ENCODE data around the gene OR2F2.

OR2F2 gene

GRCh38 chr7:143914938-143915652, 19.9 kb upstream of the OR2F2 start:
- no peak for DNase-seq (ENCODE audit: low read depth in 2 of 2)

- no peak for DNase-seq (ENCODE audit: low read depth in 2 of 2)
Observed at GRCh38 chr7:143924851-143925250, 10.2 kb upstream of the OR2F2 start.

DNA sequence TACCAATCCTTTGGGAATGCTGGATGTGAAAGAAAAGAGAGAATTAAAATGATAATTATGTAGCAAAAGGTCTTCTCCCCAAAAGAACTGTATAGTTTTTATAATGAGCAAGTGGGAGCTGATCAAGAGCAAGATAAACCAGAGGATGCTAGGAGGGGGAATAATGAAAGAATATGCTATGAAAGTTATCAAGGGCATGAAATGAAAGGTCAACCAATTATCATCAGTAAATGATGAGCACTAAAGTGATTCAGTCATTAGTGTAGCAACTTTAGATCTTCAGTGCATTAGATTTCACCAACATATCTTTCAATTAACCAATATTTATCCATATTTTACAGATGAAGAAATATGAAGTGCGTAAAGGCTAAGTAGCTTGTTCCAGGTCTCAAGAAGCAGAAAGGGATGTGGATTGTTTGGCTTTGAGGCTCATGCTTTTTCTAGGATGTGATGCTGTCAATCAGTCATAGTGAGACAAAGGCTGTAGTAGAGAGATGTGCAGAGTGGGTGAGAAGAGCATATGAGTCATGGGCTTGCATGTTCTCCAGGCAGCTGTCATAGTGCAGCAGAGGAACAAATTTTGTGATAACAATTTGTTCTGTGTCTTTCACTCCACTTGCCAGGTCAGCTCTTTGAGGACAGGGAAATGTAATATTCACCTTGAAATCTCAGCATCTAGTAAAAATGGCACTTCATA, 5.7 kb upstream of the OR2F2 start:
- DNase-seq (ENCODE audit: low read depth in 2 of 2), result no peak

- DNase-seq (ENCODE audit: low read depth in 2 of 2), result no peak
Observed at GRCh38 chr7:143931739-143932138, 3.3 kb upstream of the OR2F2 start.

DNA sequence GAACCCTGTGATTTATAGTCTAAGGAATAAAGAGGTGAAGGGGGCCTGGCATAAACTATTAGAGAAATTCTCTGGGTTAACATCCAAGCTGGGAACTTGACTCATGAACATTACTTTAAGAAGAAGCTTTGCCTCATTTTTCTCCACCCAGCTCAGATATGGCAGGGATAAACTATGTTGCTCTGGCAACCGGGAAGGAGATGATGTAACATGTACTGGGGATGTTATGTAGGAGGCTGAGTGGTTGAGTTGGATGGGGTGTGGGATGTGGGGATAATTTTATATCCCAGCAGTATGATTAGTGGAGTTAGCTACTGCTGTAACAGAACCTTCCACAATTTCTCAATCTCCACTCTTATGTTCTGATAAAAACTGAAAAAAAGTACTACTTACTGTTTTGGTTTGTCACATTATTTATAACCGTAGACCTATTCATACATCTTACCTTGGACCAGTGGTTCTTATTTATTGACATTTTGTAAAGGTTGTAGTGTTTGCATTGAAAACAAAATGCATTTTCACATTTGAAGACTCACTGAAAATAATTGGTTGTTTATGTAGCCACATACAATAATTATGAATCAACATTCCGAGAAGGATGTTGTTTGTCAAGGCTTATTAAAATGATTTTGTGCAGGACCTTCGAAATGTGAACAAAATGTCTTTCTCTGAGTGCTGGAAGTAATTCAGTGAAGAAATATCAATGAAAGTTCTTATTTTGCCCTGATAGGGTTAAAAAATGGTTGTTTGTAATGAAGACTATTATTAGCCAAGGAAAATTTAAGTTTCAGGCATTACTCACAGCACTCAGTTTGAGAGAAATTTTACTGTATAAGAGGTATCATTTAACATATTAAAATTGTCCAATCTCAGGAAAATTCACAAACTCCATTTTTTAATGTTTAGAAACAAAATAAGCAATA, 1.3 kb downstream of the OR2F2 start:
- DNase-seq (ENCODE audit: low read depth in 2 of 2), result no peak

GRCh38 chr7:143938379-143939243, 3.6 kb downstream of the OR2F2 start:
- DNase-seq (ENCODE audit: low read depth in 2 of 2), result no peak

DNA sequence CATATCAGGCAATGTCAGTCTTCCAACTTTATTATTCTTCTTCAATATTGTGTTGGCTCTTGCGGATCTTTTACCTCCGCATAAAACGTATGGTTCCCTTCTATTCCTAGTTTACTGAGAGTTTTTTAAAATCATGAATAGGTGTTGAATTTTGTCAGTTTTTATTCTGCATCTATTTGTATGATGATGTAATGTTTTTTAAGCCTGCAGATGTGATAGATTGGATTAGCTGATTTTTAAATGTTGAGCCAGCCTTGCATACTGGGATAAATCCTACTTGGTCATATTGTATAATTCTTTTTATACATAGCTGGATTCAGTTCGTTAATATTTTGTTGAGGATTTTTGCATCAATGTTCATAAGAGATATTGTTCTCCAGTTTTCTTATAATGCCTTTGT, 10.4 kb downstream of the OR2F2 start:
- no peak for DNase-seq (ENCODE audit: low read depth in 2 of 2)

GRCh38 chr7:143947111-143947510, 12.1 kb downstream of the OR2F2 start:
- DNase-seq (ENCODE audit: low read depth in 2 of 2), result no peak

GRCh38 chr7:143948733-143949132, 13.7 kb downstream of the OR2F2 start:
- DNase-seq (ENCODE audit: low read depth in 2 of 2), result no peak

DNA sequence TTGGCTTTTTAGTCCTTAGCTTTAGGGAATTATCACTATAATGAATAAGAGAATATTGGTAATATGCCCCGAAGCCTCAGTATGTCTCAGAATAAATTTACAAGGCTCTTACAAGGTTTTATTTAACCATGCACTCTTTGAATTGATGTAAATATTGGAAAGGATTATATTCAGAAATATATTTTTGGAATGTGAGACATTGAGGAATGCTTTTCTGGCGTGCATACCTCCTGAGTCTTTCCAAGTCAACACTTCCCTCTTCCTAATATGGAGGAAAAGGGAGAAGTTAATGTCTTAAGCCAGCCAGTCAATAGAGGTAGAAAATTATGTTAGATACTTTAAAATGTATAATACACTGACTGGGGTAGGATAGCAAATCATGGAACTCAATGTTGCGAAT, 18.4 kb downstream of the OR2F2 start:
- no peak for DNase-seq (ENCODE audit: low read depth in 2 of 2)

DNA sequence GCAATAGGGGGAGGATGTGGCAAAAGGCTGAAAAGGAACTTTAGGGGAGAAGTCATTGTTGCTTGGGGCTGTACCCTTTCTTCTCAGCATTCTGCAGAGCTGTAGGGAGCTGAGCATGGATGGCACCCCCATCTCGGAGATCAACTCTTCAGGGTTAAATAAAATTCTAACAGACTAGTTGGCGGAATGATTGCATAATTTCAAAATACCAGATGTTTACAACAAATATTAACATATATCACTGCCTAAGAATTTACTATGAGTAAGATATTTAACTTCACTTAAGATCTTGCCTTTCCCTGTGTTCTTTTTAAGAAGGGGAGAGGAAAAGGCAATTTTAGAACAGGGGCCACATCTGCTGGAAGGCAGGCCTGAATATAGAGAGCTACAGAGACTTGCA, 19.1 kb downstream of the OR2F2 start:
- no peak for DNase-seq (ENCODE audit: low read depth in 2 of 2)

- DNase-seq (ENCODE audit: low read depth in 2 of 2), result no peak
Observed at GRCh38 chr7:143954544-143954943, 19.5 kb downstream of the OR2F2 start, which contains the start of gene OR2F1. TSS of gene OR2F1 (plus strand) at chr7:143954844. CDS start at chr7:143959971, 5,127 bp downstream.

DNA sequence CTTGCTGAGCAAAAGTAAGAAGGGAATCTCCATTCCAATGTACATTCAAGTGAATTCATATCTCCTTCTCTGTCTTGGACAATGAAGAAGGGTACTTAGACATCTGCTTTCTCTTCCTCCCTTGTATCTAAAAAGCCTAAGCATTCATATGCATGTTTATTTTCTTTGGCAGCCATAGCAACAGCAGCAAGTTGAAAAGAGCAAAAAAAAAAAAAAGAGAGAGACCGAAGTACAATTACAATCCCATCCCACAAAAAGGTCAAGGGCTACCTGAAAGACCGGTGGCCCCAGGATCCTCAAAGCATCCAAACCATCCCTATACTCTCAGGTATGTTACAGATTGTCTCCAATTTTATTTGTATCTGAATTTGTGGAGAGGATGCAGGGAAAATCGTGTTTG, 23.7 kb downstream of the OR2F2 start:
- DNase-seq (ENCODE audit: low read depth in 2 of 2), result no peak

DNA sequence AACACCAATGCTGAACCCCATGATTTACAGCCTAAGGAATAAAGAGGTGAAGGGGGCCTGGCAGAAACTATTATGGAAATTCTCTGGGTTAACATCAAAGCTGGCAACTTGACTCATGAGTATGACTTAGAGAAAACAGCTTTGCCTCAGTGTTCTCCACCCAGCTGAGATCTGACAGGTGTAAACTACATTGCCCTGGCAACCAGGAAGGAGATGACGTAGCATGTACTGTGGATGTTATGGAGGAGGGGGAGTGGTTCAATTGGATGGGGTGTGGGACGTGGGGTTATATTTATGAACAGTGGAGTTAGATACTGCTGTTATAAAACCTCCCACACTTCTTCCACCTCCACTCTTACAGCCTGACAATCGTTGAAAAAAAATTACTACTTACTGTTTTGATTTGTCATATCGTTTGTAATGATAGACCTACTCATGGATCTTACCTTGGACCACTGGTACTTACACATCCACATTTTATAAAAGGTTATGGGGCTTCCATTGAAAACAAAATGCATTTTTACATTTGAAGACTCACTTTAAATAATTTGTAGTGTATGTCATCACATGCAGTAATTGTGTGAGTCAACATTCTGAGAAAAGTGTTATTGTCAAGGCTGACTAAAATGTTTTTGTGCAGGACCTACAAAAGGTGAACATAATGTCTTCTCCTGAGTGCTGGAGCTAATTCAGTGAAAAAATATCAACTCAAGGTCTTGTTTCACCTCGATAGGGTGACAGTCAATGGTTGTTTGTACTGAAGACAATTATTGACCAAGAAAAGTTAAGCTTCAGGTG, 26.0 kb downstream of the OR2F2 start:
- no peak for DNase-seq (ENCODE audit: low read depth in 2 of 2)

DNA sequence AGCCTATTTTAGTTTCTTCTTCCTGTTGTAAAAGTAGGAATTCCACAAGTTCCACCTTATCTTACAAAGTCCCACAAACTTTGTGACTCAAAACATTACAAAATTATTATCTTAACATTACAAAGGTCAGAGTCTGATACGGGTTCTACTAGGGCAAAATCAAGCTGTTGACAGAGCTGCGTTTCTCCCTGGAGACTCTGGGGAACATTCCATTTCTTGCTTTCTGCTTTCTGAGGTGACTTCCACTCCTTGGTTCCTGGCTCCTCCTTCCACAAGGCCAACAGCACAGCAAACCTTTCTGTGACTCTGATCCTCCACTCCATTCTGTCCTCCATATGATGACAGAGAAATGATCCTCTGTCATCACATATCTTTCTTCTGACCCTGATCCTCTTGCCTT, 30.2 kb downstream of the OR2F2 start:
- DNase-seq (ENCODE audit: low read depth in 2 of 2), result no peak

GRCh38 chr7:143967398-143967797, 32.4 kb downstream of the OR2F2 start:
- DNase-seq (ENCODE audit: low read depth in 2 of 2), result no peak

GRCh38 chr7:143973870-143974416, 38.9 kb downstream of the OR2F2 start:
- DNase-seq (ENCODE audit: low read depth in 2 of 2), result no peak

GRCh38 chr7:143974459-143974858, 39.4 kb downstream of the OR2F2 start:
- DNase-seq (ENCODE audit: low read depth in 2 of 2), result no peak

GRCh38 chr7:143975617-143976016, 40.6 kb downstream of the OR2F2 start:
- no peak for DNase-seq (ENCODE audit: low read depth in 2 of 2)

DNA sequence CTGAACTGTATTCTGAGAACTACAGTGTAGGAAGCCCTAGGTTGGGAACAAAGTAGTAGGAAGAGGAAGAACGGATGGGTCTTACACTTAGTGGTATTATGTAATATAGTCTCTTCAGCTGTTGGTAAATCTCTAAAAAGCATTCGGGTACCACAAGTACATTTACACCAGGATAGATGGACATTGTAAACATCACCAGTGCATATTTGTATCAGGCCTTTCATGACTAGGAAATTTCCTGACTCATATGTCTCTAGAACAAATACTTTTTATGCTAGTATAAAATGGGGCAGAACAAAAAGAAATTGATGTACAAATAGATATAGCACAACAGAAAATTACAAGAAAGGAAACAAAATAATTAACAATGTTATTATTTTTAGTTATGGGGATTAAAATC, 43.6 kb downstream of the OR2F2 start:
- DNase-seq (ENCODE audit: low read depth in 2 of 2), result no peak

Data from activated CD4-positive, alpha-beta T cell treated with anti-CD3 and anti-CD28 coated beads for 24 hours (primary cell).